ENCODE results near the gene BACE1-AS.
"Not testable (repeated sequence)": the region's sequence is repeated elsewhere in the genome, so short reads cannot be mapped to it uniquely, and the experiment has no call there.

BACE1-AS gene

GRCh38 chr11:117316197-117316961 is 25.2 kb downstream of the BACE1-AS start, which contains the start of gene BACE1:
Gene BACE1 (minus strand): TSS chr11:117316256. CDS start chr11:117315795, 461 bp downstream.
- DNase-seq, result peak; percentile 82 to 90
- TF ChIP-seq CTCF (IDR thresholded peaks at IDR 0.05), result no peak
- intact Hi-C loops (cut with DNase I; ENCODE audit: low total_unique reads), result loop anchor here (5.0 kb wide), 1 partner anchor 84 kb away; the partner anchor contains the start of genes PCSK7 and RNF214
- Histone ChIP-seq H3K27ac (peak within 1 kb of the TSS; percentile 62 to 78), H3K27me3 (no peaks in the 10 kb centered on the region), H3K9me3 (no peaks in the 10 kb centered on the region), H3K36me3 (no peaks in the 10 kb centered on the region), H3K4me1 (peaks cover 0 to 38% (median 21%) of the 10 kb centered on the region in 4 donors), H3K4me3 (peak within 1 kb of the TSS; percentile 95 to 96)

- no peak overlapping the region for H3K27ac ChIP-seq
- no peak for DNase-seq
- no peaks in the 10 kb centered on the region for H3K27me3 ChIP-seq
- H3K4me1 ChIP-seq, result peaks cover 0 to 38% (median 21%) of the 10 kb centered on the region in 4 donors
- no peaks in the 10 kb centered on the region for H3K36me3 ChIP-seq
- H3K9me3 ChIP-seq, result no peaks in the 10 kb centered on the region
- H3K4me3 ChIP-seq, result no peak overlapping the region
- intact Hi-C loops (cut with DNase I; ENCODE audit: low total_unique reads), result loop anchor here (5.0 kb wide), 1 partner anchor 86 kb away; the partner anchor contains the start of genes PCSK7 and RNF214
- TF ChIP-seq CTCF (IDR thresholded peaks at IDR 0.05), result no peak
Observed at GRCh38 chr11:117318738-117319137, 27.6 kb downstream of the BACE1-AS start.

- no peaks in the 10 kb centered on the region for H3K9me3 ChIP-seq
- no peak overlapping the region for H3K4me3 ChIP-seq
- no peak for DNase-seq
- TF ChIP-seq CTCF (IDR thresholded peaks at IDR 0.05), result no peak
- no peak overlapping the region for H3K27ac ChIP-seq
- H3K27me3 ChIP-seq, result no peaks in the 10 kb centered on the region
- peaks cover 0 to 33% (median 19%) of the 10 kb centered on the region in 4 donors for H3K4me1 ChIP-seq
- H3K36me3 ChIP-seq, result no peaks in the 10 kb centered on the region
- intact Hi-C loops (cut with DNase I; ENCODE audit: low total_unique reads), result loop anchor here (5.0 kb wide), 1 partner anchor 87 kb away; the partner anchor contains the start of genes PCSK7 and RNF214
Observed at GRCh38 chr11:117319214-117319840, 28.2 kb downstream of the BACE1-AS start.

- Histone ChIP-seq H3K4me1 (peaks cover 0 to 19% (median 16%) of the 10 kb centered on the region in 4 donors), H3K27ac (peak overlapping the region; percentile 84 to 86), H3K4me3 (peak overlapping the region; percentile 70 to 82)
- intact Hi-C loops (cut with DNase I; ENCODE audit: low total_unique reads); H3K9me3 ChIP-seq; H3K36me3 ChIP-seq; H3K27me3 ChIP-seq; DNase-seq: not testable (repeated sequence)
Observed at GRCh38 chr11:117327255-117327566, 36.1 kb downstream of the BACE1-AS start.

GRCh38 chr11:117327567-117328374 is 36.6 kb downstream of the BACE1-AS start, which contains the start of gene CEP164:
Gene CEP164 (plus strand): TSS chr11:117327854. CDS start chr11:117338587, 10,733 bp downstream.
- peak within 1 kb of the TSS; percentile 84 to 86 for H3K27ac ChIP-seq
- peaks cover 0 to 19% (median 16%) of the 10 kb centered on the region in 4 donors for H3K4me1 ChIP-seq
- TF ChIP-seq CTCF (IDR thresholded peaks at IDR 0.05), result no peak
- H3K36me3 ChIP-seq, result no peaks in the 10 kb centered on the region
- H3K4me3 ChIP-seq, result peak within 1 kb of the TSS; percentile 70 to 82
- intact Hi-C loops (cut with DNase I; ENCODE audit: low total_unique reads), result no loop called here
- H3K27me3 ChIP-seq, result no peaks in the 10 kb centered on the region
- H3K9me3 ChIP-seq, result no peaks in the 10 kb centered on the region
- peak; percentile 96 to 97 for DNase-seq

Data from tibial artery (tissue), 4 donors.